ENCODE results near the gene KRT15.

Gene KRT15

GRCh38 chr17:41531993-41532392 lies 13.3 kb upstream of the KRT15 start:
- H3F3A ChIP-seq (ENCODE audit: low read depth) = no peaks in the 10 kb centered on the region

DNA sequence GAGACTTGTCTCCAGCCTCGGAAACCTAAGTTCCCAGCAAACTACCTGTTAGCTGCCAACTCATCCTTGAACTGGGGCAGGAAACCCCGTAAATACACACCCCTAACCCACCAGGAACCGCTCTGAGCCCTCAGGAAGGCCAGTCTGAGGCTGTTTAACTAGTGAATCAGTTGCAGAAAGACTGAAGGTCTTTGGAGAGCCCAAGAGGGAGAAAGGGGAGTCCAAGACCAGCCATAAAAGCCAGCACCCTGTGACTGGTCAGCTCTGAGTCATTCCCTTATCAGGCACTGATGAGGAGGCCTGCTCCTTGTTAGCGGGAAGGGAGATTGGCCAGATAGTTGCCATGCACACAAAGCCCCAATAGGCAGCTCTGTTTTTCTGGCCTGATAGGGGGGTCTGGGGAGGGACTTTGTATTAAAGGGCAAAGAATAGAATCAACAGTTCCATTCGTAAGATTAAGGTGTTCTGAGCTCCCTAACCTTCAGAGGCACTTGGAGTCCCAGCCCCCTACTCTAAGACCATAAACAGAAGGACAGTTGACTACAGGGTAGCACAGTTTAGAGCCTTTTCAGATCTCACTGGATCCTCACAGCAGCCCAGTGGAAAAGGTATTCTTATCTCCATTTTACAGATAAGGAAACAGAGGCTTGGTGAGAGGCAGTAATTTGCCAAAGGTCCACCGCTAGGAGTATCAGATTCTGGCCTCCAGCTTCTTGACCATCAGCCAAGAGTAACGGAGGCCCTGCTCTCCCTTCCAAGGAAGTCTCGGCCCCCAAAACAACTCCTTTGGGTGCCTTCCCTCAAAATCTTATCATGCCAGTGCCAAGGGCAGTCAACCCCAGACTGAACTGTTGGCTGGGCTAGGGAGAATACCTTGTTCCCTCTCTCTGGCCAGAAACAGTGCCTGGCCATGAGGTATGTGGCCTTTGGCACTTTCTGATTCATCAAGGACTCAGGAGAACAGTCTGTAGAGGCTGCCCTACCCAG lies 11.7 kb upstream of the KRT15 start:
- Histone ChIP-seq H3K4me3 (ENCODE audit: low read length, poor library complexity, severe bottlenecking) (no peak overlapping the region), H3K79me2 (ENCODE audit: insufficient read depth, low read length) (no peaks in the 10 kb centered on the region), H3K9ac (ENCODE audit: low read depth, low read length, poor library complexity, severe bottlenecking) (no peak overlapping the region), H3K9me3 (ENCODE audit: insufficient read depth, low read depth, low read length) (no peaks in the 10 kb centered on the region), H3K27me3 (ENCODE audit: insufficient read depth, low read length, poor library complexity, severe bottlenecking) (no peaks in the 10 kb centered on the region), H3K4me1 (ENCODE audit: insufficient read depth, low read length, poor library complexity, severe bottlenecking) (no peaks in the 10 kb centered on the region), H3K9me2 (replicated peaks; ENCODE audit: low read depth, low read length) (no peaks in the 10 kb centered on the region), H3K36me3 (ENCODE audit: insufficient read depth, low read length) (no peaks in the 10 kb centered on the region), H4K20me1 (ENCODE audit: insufficient read depth, low read length, poor library complexity, severe bottlenecking) (no peaks in the 10 kb centered on the region), H2AFZ (ENCODE audit: low read length) (no peak overlapping the region), H3F3A (ENCODE audit: low read depth) (no peaks in the 10 kb centered on the region), H3K4me2 (ENCODE audit: low read depth, low read length, poor library complexity, severe bottlenecking) (no peak overlapping the region)
- TF ChIP-seq CTCF (conservative IDR thresholded peaks at IDR 0.05; ENCODE audit: low read length) = no peak
- TF ChIP-seq EZH2phosphoT487 (IDR thresholded peaks at IDR 0.05; ENCODE audit: borderline replicate concordance) = no peak

More at GRCh38 chr17:41531993-41532392, 13.3 kb upstream of the KRT15 start:
- no peaks in the 10 kb centered on the region for H3K36me3 ChIP-seq (ENCODE audit: insufficient read depth, low read length)
- no peaks in the 10 kb centered on the region for H3K4me1 ChIP-seq (ENCODE audit: insufficient read depth, low read length, poor library complexity, severe bottlenecking)
- no peak overlapping the region for H3K4me2 ChIP-seq (ENCODE audit: low read depth, low read length, poor library complexity, severe bottlenecking)
- no peak overlapping the region for H3K4me3 ChIP-seq (ENCODE audit: low read length, poor library complexity, severe bottlenecking)
- no peak overlapping the region for H2AFZ ChIP-seq (ENCODE audit: low read length)
- H3K9ac ChIP-seq (ENCODE audit: low read depth, low read length, poor library complexity, severe bottlenecking) = no peak overlapping the region
- H3K79me2 ChIP-seq (ENCODE audit: insufficient read depth, low read length) = no peaks in the 10 kb centered on the region
- no peaks in the 10 kb centered on the region for H3K9me2 ChIP-seq (replicated peaks; ENCODE audit: low read depth, low read length)
- no peaks in the 10 kb centered on the region for H3K9me3 ChIP-seq (ENCODE audit: insufficient read depth, low read depth, low read length)
- TF ChIP-seq CTCF (conservative IDR thresholded peaks at IDR 0.05; ENCODE audit: low read length) = no peak
- TF ChIP-seq EZH2phosphoT487 (IDR thresholded peaks at IDR 0.05; ENCODE audit: borderline replicate concordance) = no peak
- no peaks in the 10 kb centered on the region for H4K20me1 ChIP-seq (ENCODE audit: insufficient read depth, low read length, poor library complexity, severe bottlenecking)
- H3K27me3 ChIP-seq (ENCODE audit: insufficient read depth, low read length, poor library complexity, severe bottlenecking) = no peaks in the 10 kb centered on the region

GRCh38 chr17:41529491-41529915 lies 10.8 kb upstream of the KRT15 start:
- Histone ChIP-seq H3K9me3 (ENCODE audit: insufficient read depth, low read depth, low read length) (no peaks in the 10 kb centered on the region), H3K4me2 (ENCODE audit: low read depth, low read length, poor library complexity, severe bottlenecking) (no peak overlapping the region), H2AFZ (ENCODE audit: low read length) (no peak overlapping the region), H3K79me2 (ENCODE audit: insufficient read depth, low read length) (no peaks in the 10 kb centered on the region), H3K36me3 (ENCODE audit: insufficient read depth, low read length) (no peaks in the 10 kb centered on the region), H3F3A (ENCODE audit: low read depth) (no peaks in the 10 kb centered on the region), H4K20me1 (ENCODE audit: insufficient read depth, low read length, poor library complexity, severe bottlenecking) (no peaks in the 10 kb centered on the region), H3K9me2 (replicated peaks; ENCODE audit: low read depth, low read length) (no peaks in the 10 kb centered on the region), H3K9ac (ENCODE audit: low read depth, low read length, poor library complexity, severe bottlenecking) (no peak overlapping the region), H3K27me3 (ENCODE audit: insufficient read depth, low read length, poor library complexity, severe bottlenecking) (no peaks in the 10 kb centered on the region), H3K4me1 (ENCODE audit: insufficient read depth, low read length, poor library complexity, severe bottlenecking) (no peaks in the 10 kb centered on the region), H3K4me3 (ENCODE audit: low read length, poor library complexity, severe bottlenecking) (no peak overlapping the region)
- TF ChIP-seq CTCF (conservative IDR thresholded peaks at IDR 0.05; ENCODE audit: low read length) (no peak), EZH2phosphoT487 (IDR thresholded peaks at IDR 0.05; ENCODE audit: borderline replicate concordance) (no peak)

All from Loucy (cell line).